Pulmonary artery endothelial cell (primary cell): ENCODE measurements around the gene OBI1. TPM values are rescaled to one million over a fixed set of nuclear protein-coding genes. Genes with fewer than 3 reads are reported as not detected.

ENCODE experiments used
- DNase-seq: peaks from one replicate; pipeline ENCODE4 v3.0.0-alpha.2; 2011; ENCODE audit warnings: low read depth, low spot score
- total RNA-seq: library from RNA; depleted of rRNA; stranded (reverse); fragments of >200 nt; gene quantifications from 2 replicates; pipeline ENCODE4 v1.2.3, GENCODE V29; 2014

Gene OBI1
- total RNA-seq, 1 donor from 2014 or later: 29.1 TPM

GRCh38 chr13:78603240-78603957, 55.6 kb downstream of the OBI1 start, which contains the start of gene POU4F1:
TSS of gene POU4F1 (minus strand) at chr13:78603552. CDS start at chr13:78603326, 226 bp downstream.
- DNase-seq: no peak

- no peak for DNase-seq
Measured at GRCh38 chr13:78602561-78603239, 56.3 kb downstream of the OBI1 start.

- DNase-seq: no peak
Measured at GRCh38 chr13:78601874-78602560, 56.9 kb downstream of the OBI1 start.

- DNase-seq: no peak
Measured at GRCh38 chr13:78601124-78601873, 57.7 kb downstream of the OBI1 start.

- DNase-seq: no peak
Measured at GRCh38 chr13:78600280-78600883, 58.6 kb downstream of the OBI1 start.

GRCh38 chr13:78599645-78600279, 59.2 kb downstream of the OBI1 start:
- no peak for DNase-seq

GRCh38 chr13:78598966-78599644, 59.9 kb downstream of the OBI1 start:
- DNase-seq: no peak

GRCh38 chr13:78598116-78598781, 60.7 kb downstream of the OBI1 start:
- no peak for DNase-seq

- no peak for DNase-seq
Measured at GRCh38 chr13:78597602-78597932, 61.4 kb downstream of the OBI1 start.

- no peak for DNase-seq
Measured at GRCh38 chr13:78596736-78597601, 62.0 kb downstream of the OBI1 start.

GRCh38 chr13:78596399-78596735, 62.6 kb downstream of the OBI1 start:
- DNase-seq: no peak

- DNase-seq: no peak
Measured at GRCh38 chr13:78595495-78596398, 63.2 kb downstream of the OBI1 start.

- DNase-seq: no peak
Measured at GRCh38 chr13:78594456-78594975, 64.4 kb downstream of the OBI1 start.

- DNase-seq: no peak
Measured at GRCh38 chr13:78593652-78594455, 65.1 kb downstream of the OBI1 start.

- no peak for DNase-seq
Measured at GRCh38 chr13:78593129-78593528, 65.8 kb downstream of the OBI1 start.

- DNase-seq: no peak
Measured at GRCh38 chr13:78592584-78592983, 66.4 kb downstream of the OBI1 start.

- no peak for DNase-seq
Measured at GRCh38 chr13:78589206-78589605, 69.7 kb downstream of the OBI1 start.
